Cortex of kidney (tissue), 1 donor: ENCODE data around the gene ATAD2B.
"Not testable (repeated sequence)": the region's sequence is repeated elsewhere in the genome, so short reads cannot be mapped to it uniquely, and the experiment has no call there.

Experiments
- DNase-seq: peaks from one replicate; lab custom pipeline; 2025; lab: John Stamatoyannopoulos, UW

ATAD2B gene

GRCh38 chr2:23789012-23789411 lies 137.9 kb downstream of the ATAD2B start:
- DNase-seq = no peak

GRCh38 chr2:23788100-23788499 lies 138.8 kb downstream of the ATAD2B start:
- DNase-seq = no peak

GRCh38 chr2:23784971-23785370 lies 142.0 kb downstream of the ATAD2B start:
- no peak for DNase-seq

- no peak for DNase-seq
These were observed 144.3 kb downstream of the ATAD2B start for GRCh38 chr2:23782646-23783045.

GRCh38 chr2:23782126-23782525 lies 144.8 kb downstream of the ATAD2B start:
- DNase-seq = no peak

- not testable (repeated sequence) for DNase-seq
These were observed 146.5 kb downstream of the ATAD2B start for GRCh38 chr2:23780465-23780864.

- no peak for DNase-seq
These were observed 149.1 kb downstream of the ATAD2B start for GRCh38 chr2:23777826-23778225.

- no peak for DNase-seq
These were observed 150.9 kb downstream of the ATAD2B start for GRCh38 chr2:23776021-23776420.

- DNase-seq = no peak
These were observed 154.2 kb downstream of the ATAD2B start for GRCh38 chr2:23772684-23773083.

- no peak for DNase-seq
These were observed 154.9 kb downstream of the ATAD2B start for GRCh38 chr2:23772056-23772455.

- DNase-seq = no peak
These were observed 157.6 kb downstream of the ATAD2B start for GRCh38 chr2:23769364-23769763.

- DNase-seq = no peak
These were observed 158.9 kb downstream of the ATAD2B start for GRCh38 chr2:23767876-23768621.

GRCh38 chr2:23762141-23762540 lies 164.8 kb downstream of the ATAD2B start:
- DNase-seq = no peak

- no peak for DNase-seq
These were observed 165.3 kb downstream of the ATAD2B start for GRCh38 chr2:23761638-23762037.

GRCh38 chr2:23760736-23761135 lies 166.2 kb downstream of the ATAD2B start:
- no peak for DNase-seq

GRCh38 chr2:23757686-23758433 lies 169.1 kb downstream of the ATAD2B start:
- no peak for DNase-seq

GRCh38 chr2:23756593-23757292 lies 170.2 kb downstream of the ATAD2B start:
- DNase-seq = no peak

- DNase-seq = no peak
These were observed 172.0 kb downstream of the ATAD2B start for GRCh38 chr2:23754970-23755369.

GRCh38 chr2:23753291-23754010 lies 173.5 kb downstream of the ATAD2B start:
- no peak for DNase-seq

GRCh38 chr2:23751747-23752265 lies 175.1 kb downstream of the ATAD2B start:
- no peak for DNase-seq

GRCh38 chr2:23746141-23746863 lies 180.6 kb downstream of the ATAD2B start:
- DNase-seq = no peak
